ENCODE results near the gene SLC35B2.

DNA sequence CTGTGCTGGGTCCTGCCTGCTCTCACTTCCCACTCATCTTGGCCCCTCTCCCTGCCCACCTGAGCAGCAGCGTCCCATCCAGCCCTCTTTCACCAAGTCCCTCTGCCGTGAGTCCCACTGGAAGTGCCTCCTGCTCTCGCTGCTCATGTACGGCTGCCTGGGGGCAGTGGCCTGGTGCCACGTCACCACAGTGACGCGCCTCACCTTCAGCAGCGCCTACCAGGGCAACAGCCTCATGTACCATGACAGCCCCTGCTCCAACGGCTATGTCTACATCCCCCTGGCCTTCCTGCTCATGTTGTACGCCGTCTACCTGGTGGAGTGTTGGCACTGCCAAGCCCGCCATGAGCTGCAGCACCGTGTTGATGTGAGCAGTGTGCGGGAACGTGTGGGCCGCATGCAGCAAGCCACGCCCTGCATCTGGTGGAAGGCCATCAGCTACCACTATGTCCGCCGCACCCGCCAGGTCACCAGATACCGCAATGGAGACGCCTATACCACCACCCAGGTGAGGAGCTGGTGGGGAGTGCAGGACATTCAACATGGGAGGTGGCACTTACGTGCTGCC, 15.8 kb upstream of the SLC35B2 start:
- TF ChIP-seq YY1 (IDR thresholded peaks at IDR 0.05; ENCODE audit: insufficient read depth, insufficient read length) (no peak), ZNF274 (IDR thresholded peaks at IDR 0.05; ENCODE audit: low read depth, low read length) (no peak), SUZ12 (IDR thresholded peaks at IDR 0.05; ENCODE audit: extremely low read depth, insufficient read depth, insufficient read length) (no peak)
